DMS79 (cell line): ENCODE measurements around the gene NAV1.
"Not testable (repeated sequence)": the region's sequence is repeated elsewhere in the genome, so short reads cannot be mapped to it uniquely, and the experiment has no call there.

Experiments used
- DNase-seq: peaks from one replicate; lab custom pipeline; 2025; lab: John Stamatoyannopoulos, UW

The NAV1 gene

DNA sequence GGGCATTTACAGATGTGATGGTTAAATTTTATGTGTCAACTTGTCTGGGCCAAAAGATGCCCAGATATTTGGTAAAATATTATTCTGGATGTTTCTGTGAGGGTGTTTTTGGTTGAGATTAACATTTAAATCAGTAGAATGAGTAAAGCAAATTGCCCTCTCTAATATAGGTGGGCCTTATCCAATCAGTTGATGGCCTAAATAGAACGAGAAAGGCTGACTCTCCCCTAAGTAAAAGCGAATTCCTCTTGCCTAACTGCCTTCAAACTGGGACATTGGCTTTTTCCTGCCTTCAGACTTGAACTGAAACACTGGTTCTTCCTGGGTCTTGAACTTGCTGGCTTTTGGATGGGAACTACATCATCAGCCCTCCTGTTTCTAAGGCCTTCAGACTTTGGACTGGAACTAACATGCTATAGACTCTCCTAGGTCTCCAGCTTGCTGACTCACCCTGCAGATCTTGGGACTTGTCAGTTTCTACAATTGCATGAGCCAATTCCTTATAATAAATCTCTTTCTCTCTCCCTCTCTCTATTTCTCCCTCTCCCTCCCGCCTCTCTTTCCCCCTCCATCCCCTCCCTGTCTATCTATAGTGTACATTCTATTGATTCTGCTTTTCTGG is 10.2 kb upstream of the NAV1 start:
- no peak for DNase-seq

DNA sequence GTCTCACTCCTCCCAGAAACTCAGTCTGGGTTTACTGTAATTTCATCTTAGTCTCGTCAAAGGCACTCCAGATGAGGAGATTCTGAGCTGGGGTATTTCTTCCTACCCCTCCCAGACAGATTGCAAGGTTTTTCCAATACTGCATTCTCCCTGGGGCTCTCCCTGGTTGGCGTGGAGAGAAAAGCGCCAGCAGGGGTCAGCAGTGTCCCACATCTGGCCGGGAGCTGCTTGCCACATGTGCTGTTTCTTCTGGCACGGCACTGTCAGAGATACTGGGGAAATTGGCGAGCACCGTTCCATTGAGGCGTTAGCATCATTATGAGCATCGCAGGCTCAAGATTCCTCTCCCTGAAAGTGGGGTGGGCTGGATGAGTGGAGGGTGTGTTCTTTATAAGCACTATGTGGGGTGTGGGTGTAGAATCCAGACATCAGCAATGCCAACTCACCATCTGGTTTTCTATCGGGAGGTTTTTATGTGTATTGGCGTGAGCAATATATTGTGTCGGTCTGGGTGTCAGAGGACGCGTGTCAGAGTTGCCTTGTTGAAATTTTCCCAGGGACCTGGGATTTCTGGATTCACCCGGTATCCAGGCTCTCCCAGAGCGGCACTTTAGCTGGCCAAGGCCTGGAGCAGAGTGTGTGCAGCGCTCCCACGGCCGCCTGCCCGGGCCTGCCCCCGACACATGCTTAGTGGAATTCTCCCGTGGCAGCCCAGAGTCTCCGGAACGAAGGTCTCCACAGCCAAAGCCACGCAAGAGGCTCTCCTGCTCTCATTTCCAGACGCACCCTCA is 8.0 kb upstream of the NAV1 start:
- no peak for DNase-seq

DNA sequence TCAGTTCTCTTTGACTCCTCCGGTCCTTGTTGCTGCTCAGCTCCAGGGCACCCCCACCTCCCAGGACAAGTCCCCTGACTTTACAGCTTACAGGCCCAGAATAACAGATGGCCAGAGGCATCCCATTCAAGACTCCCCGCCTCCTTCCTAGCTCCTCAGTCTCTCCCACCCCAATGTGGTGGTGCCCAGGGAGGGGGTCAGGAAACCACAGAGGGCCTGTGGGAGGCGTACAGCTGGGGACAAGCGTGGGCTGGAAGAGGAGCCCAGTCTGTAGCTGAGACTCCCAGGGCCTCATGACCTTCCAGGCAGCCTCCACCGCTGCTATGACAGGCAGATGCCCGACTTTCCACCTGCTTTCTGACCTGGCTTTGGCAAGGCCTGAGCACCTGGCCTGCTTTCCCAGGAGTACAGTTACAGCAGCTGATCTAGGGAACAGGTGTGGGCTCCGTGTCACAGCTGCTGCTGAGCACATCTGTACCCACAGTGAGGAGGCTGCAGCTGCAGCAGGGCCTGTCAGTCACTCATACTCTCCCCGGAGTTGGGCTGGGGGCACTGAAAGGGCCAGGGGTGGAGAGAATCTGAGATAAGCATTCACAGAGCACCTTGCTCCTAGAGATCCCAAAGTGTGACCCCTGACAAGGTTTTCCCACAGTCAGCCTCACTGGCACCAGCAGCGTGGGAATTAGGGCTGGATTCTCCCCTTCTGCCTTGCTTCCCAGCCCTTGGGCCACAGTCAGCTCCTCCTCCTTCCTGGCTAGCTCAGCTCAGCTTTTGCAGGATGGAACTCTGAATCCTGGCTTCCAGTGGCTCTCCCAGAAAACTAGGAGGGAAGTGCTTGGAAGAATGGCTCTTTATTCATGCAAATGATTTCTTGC is 7.1 kb upstream of the NAV1 start:
- no peak for DNase-seq

DNA sequence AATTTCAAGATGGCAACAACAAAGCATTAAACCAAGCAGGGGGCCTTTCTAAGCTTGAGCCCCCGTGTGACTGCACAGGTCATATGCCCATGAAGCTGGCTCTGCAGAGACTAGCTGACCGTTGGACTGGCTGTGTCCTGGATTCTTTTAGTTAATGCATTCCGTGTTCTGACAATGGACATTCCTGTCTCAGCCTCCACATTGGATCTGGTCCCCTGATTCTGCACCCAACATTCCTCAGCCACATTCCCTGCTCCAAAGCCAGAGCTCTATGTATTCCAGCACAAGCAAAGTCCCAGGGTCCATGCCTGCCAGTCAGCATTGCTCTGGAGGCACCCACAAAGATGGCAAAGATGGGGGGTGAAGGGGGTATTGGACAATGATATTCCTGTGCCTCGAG is 5.1 kb upstream of the NAV1 start:
- DNase-seq, result no peak

DNA sequence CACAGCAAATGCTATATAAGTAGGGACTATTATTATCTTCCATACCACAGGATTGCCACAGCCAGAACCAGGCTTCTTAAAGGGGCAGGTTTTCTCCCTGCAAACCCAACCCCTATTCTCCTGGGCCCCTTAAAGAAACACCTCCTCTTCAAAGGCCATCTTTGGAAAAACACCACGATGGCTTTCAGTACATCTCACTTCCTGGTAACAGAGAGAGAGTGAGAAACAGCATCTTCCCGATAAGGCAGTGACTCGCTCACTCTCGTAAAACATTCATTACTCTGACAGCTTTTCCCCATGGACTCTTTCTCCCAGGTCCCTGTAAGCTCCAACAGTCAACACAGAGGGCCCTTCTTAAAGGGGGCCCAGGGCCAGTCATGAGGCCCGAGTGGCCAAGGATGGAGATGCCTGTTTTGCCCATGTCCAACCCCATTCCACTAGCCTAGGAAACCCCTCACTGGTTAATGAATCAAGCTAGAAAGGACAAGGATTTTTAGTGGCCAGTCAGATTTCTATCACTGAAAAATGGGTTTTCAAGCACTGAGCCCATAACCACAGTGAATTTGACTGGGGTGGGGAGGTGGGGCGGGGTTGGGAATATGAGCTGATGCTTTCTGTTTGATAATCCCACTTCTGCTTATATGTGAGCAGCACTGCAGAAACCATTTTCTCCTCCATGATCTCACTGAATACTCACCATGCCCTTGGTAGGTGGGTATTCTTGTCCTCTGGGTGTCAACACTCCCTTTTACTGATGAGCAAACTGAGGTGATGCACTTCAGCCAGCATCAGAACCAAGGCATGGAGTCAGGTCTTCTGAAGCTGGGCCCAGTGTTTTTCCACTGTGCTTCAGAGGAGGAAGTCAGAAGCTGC is 3.6 kb upstream of the NAV1 start:
- DNase-seq, result no peak

DNA sequence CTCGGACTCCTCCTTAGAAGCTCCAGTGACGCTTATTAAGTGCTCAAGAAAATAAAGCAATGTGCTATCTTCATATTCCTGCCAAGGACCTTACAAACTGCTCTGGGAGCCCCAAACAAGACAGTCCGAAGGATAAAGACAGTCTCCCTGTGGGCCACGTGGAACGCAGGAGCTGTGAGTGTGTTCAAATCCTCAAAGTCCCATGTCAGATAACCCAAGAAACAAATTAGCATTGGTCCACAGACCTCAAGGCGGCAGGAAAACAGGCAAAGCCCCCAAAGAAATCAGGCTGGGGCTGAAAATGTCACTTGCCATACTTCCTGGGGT is 3.0 kb upstream of the NAV1 start:
- DNase-seq, result no peak

DNA sequence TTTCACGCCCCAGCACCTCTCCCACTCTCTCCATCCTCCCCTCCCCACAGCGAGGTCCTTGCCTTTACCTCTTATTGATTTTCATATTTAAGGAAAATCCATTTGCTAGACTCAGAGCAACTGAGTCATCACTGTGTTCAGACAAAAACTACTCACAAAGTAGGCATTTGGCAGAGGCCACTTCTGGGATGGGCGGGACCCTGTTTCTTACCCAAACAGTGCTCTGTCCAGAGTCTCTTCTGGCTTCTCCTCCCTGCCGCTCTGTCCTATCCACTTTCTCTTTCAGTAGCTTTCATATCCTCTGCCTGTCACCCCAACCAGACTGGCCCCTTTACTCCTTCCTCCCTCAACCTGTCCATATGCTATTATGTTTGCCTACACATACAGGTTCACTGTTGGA is 2.4 kb upstream of the NAV1 start:
- no peak for DNase-seq

DNA sequence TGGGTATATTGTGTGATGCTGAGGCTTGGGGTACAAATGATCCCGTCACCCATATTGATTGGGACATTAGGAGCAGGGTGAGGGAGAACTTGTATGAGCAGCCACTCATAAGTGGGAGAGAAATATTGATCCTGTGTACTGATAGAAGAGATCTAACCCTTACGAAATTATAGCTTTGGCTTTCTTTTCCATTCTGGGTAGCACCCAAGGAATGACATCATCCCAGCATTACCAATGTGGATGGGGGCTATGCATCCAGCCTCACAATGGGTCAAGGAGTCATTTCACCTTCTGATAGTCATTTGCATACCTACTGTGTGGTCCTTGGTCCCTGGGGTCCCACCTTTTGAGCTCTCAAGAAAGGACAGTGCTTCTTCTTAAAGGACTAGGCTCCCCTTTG is 1.9 kb upstream of the NAV1 start:
- no peak for DNase-seq

DNA sequence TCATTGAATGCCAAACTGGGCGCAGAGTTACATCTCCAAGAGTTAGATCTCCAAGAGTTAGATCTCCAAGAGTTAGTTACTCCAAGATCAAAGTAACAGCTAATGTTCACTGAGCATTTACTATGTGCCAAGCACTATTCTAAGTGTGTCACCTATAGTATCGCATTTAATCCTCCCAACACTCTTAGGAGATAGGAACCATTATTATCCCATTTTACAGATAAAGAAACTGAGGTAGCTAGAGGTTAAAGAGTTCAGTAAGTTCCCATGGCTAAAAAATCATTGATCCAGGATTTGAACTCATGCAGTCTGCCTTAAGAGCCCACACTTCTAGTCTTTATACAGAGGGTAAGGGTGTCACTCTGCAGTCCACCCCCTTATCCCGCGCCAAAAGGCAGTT is 1.5 kb upstream of the NAV1 start:
- no peak for DNase-seq

DNA sequence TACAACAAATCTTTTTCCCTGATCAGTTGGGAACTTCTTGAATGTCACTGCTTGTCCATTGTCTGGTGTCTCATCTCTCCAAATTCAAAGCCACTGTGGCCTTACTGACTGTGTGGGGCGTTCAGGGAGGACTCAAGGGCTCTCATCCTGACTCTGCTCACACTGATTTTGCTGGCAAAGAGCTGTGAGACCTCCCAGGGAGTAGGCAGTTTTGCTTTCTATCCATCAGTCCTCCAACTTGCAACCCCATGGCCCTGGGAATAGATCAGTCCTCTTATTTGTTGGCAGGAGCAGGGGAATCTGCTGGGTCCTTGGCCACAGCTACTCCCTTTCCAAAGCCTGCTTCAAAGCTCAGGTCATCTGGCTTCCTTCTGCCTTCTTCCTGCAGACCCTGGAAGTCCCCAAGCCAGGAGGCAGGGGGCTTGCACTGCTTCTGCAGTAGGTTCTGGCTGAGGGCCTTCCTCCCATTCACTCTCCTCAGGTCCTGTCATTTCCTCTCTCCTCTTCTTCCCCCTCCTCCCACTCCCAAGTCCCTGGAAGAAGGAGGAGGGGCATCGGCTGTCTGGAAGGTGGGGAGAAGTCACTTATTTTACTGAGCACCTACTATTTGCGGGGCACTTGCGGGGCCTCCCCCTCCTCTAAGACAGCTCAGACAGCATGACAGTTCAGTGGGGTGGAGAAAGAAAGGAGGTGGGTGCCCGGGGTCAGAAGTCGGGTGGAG is 876 bp upstream of the NAV1 start:
- DNase-seq, result no peak

DNA sequence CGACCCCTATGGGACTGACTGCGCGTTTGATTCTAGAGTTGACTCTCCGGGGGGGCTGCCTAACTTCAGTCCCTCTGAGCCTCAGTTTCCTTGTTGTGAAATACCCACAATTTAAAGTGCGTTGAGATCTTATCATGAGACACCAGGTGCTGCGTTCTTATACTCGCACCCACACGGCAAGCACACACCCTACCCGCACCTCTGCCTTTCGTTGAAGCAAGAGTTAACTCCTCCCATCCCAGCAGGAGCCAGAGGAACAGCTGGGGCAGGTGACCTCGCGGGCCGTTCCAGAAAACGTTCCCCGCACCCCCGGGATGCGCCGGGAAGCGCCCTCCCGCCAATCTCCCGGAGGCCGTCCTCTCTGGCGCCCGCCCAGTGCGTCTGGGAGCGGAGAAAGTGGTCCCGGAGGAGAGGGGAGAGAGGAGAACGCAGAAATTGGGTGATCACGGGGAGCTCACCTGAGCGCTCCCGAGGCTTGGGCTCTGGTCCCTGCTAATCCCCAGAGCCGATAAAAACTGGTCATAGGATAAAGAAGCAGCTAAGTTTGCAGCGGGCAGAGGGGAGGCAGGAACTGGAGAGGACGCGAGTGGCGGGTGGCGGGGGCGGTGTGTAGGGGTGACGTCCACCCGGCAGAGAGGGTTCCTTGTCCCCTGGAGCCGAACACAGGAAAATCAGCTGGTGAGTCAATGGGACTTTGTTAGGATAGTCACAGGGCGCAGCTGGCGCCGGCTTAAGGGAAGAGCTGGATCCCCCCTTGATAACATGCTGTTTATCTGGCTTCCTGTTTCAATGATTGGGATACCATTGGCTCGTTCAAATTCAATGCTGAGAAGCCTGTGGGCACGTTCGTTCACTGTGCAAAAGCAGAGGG is 869 bp downstream of the NAV1 start:
- DNase-seq, result peak; percentile 24

DNA sequence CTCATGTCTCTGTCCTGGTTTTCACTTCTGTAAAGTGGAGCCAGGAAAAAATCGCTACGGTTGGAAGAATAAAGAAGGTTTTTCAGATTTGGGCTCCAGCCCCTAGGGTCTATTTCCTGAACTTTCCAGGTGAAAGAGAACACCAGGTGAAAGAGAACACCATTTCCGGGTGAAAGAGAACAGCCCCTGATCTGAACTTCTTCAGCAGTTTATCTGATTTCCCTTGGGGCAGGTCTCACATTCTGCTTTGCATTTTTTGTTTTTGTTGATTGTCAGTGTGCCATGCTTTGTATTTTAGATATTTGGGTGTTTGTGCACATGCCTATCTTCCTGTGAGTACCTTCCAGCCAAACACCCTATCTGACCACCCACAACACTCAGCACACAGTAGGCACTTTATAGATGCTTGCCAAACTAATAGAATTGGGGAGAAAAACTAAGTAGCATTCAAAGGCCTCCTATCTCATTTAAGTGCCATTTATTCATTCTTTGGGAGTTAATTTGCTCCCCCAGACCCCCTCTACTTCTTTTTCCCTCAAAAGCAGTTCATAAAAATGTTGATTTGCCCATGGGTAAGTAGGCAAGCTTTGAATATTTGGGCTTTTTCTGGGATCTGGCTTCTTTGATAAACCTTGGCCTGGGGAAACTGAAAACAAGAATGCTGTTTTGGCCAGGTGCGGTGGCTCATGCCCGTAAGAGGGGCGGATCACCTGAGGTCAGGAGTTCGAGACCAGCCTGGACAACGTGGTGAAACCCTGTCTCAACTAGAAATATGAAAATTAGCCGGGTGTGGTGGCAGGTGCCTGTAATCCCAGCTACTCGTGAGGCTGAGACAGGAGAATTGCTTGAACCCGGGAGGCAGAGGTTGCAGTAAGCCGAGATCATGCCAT is 2.2 kb downstream of the NAV1 start:
- no peak for DNase-seq

DNA sequence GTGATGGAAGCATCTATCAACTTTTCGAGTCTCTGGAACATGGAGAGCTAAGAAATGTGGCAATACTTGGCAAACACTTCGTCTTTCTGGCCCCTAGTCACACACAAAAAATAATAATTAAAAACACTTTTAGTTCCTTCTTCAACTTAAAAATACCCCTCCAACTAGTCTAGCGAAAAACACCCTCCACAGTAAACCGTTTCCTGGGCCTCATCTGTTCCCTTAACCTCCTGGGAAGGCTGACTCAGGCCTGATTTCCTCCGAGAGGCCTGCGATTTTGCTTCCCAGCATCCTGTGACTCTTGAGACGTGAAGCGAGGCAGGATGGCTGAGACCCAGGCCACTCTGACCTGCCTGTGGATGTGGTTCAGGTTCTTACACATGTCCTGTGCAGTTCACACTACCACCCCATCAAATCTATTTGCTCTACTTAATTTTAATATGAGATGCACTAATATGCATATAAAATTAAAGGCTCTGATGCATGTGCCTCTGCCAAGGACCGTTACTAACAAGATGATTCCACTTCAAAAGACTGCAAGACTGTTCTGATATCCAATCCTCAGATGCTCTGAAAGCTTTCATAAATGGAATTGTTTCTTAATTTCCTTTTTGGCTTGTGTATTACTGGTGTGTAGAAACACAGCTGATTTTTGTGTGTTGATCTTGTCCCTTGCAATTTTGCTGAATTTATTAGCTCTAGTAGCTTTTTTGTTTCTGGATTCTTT is 3.5 kb downstream of the NAV1 start:
- no peak for DNase-seq

DNA sequence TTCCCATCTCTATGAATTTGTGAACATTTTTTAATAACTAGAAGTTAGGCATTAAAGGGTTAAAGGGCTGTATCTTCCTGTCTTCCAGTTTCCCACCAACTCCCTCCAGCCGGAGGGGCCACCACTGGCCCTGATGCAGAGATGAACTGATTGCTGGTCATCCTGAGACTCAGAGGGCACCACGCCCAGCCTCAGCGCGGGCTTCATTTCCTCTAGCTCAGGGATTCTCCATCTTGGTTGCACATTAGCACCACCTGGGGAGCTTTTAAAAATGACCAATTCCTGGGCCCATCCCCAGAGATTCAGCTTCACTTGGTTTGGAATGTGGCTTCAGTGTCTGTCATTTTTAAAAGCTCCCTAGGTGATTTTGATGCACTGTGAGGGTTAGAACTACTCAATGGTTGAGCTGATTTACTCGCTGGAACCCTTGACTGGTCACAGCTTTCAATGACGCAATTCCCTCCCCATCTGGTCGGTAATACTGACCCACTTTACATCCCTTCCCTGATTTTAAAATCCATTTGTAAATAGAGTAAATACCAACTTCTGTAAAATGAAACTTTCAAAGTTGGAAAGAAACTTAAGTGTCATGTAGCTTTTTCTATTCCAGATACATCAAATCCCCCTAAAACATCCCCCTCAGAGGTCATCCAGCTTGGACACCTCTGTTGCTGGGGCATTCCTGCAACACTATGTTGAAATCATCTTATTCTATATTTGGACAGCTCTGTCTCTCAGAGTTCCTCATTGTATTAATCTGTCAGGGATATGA is 5.1 kb downstream of the NAV1 start:
- DNase-seq, result no peak

DNA sequence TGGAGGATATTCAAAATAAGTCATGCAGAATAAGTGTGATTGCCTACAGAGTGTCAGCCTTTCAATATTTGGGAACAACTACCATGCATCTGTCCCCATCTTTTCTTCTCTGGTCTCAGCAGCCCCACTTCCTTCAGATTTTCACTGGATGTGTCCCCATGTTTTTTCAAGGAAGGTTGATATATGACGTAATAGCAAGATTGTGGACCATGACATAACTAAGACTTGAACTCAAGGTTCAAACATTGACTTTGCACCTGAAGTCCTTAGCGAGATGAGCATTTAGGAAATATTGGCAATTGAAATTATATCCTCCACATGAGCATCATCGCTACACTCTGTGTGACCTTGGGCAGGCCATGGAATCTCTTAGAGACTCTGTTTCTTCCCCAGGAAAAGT is 5.8 kb downstream of the NAV1 start:
- no peak for DNase-seq

DNA sequence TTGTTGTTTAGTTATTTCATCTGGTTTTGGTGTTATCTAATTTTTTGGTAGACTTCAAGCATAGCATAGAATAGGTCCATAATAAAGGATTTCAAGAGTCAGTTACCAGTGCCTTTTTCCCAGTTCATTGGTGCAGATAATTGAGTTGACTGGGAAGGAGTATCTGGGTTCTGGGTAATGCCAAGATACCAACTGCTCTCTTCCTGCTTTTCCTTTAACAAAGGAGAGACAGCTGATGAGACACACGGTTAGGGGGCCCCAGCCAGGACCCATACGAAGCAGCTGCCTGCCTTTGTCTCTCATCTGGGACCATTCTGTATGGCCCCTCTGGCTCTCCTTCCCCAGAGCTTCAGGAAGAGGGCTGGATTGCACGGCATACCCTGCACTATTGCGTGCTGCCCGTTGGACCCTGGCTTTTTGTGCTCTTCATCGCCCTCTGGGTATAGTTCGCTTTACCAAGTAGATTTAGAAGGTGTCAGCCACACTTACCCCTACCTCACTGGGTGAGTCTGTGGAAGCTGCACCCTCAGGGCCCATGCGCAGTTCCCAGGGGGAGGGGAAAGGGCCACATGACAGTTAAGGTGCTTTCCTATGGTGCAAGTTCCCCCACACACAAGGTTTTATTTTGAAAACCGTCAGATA is 7.0 kb downstream of the NAV1 start:
- DNase-seq, result no peak

DNA sequence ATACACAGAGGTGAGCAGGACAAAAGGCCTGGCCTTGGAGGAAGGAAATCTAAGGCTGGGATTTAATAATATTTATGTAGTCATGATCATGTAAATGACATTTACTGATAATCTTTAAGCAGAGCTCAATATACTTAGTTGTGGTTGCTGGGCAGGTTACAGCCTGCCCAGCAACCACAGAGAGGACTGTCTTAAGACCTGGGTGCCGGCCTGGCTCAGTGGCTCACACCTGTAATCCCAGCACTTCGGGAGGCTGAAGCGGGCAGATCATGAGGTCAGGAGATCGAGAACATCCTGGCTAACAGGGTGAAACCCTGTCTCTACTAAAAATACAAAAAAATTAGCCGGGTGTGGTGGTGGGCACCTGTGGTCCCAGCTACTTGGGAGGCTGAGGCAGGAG is 10.6 kb downstream of the NAV1 start:
- DNase-seq, result not testable (repeated sequence)
